Peyer's patch (tissue), 4 donors: ENCODE measurements around the gene EMB. TPM values are rescaled to one million over a fixed set of nuclear protein-coding genes. Genes with fewer than 3 reads are reported as not detected.
A peak's percentile ranks its signal among the peaks of the same experiment; 100 is the strongest.
"Not testable (repeated sequence)": the region's sequence is repeated elsewhere in the genome, so short reads cannot be mapped to it uniquely, and the experiment has no call there.

Experiments used
- DNase-seq, 3 donors: peaks; one replicate each; pipeline ENCODE4 v3.0.0-alpha.2; 2017 to 2019
- H3K27ac ChIP-seq, 4 donors: fragments of 200-600 bp; sonication (generic); one replicate each; pipeline ENCODE4 v1.5.1; 2016 to 2019
- H3K27me3 ChIP-seq, 2 donors: fragments of 200-600 bp; sonication (generic); one replicate each; pipeline ENCODE4 v1.5.1; 2019
- H3K36me3 ChIP-seq, 3 donors: fragments of 200-600 bp; sonication (generic); one replicate each; pipeline ENCODE4 v1.5.1; 2016 to 2019
- H3K4me1 ChIP-seq, 4 donors: fragments of 200-600 bp; sonication (generic); one replicate each; pipeline ENCODE4 v1.5.1; 2016 to 2019
- H3K4me3 ChIP-seq, 4 donors: fragments of 200-600 bp; sonication (generic); 1 replicate in 3 of 4; 2 replicates in 1 of 4; pipeline ENCODE4 v1.5.1; 2016 to 2019; ENCODE audit warnings: mild to moderate bottlenecking in 1 of 4
- H3K9me3 ChIP-seq, 4 donors: fragments of 200-600 bp; sonication (generic); one replicate each; pipeline ENCODE4 v1.5.1; 2016 to 2019; ENCODE audit warnings: mild to moderate bottlenecking in 1 of 4
- CTCF ChIP-seq, 6 experiments: fragments of 450-650 bp in 4 of 6; fragments of 200-600 bp in 2 of 6; sonication (generic) in 1 of 6; IDR thresholded peaks; one replicate each; pipeline ENCODE4 v1.5.1; 2017 to 2019; ENCODE audit warnings: antibody characterized with exemption in 6 of 6, mild to moderate bottlenecking in 3 of 6, moderate library complexity in 1 of 6
- POLR2A ChIP-seq, 2 donors: fragments of 450-650 bp; IDR thresholded peaks; one replicate each; pipeline ENCODE4 v1.5.1; 2017; ENCODE audit warnings: antibody characterized with exemption in 2 of 2, mild to moderate bottlenecking in 2 of 2, moderate library complexity in 2 of 2
- total RNA-seq, 4 donors: library from RNA; depleted of rRNA; stranded (reverse); fragments of >200 nt; gene quantifications; one replicate each; pipeline ENCODE4 v1.1.0, GENCODE V29; 2016

The EMB gene
- total RNA-seq, 4 donors from 2014 or later, result 34.7 to 87.0 (median 43.2) TPM

GRCh38 chr5:50439221-50439620, 1.9 kb downstream of the EMB start:
- Histone ChIP-seq H3K36me3 (no peaks in the 10 kb centered on the region), H3K27me3 (no peaks in the 10 kb centered on the region), H3K4me3 (peak overlapping the region in 1 of 4 donors; percentile 64), H3K9me3 (no peaks in the 10 kb centered on the region), H3K27ac (no peak overlapping the region), H3K4me1 (no peaks in the 10 kb centered on the region)
- TF ChIP-seq CTCF (IDR thresholded peaks at IDR 0.05), result no peak
- TF ChIP-seq POLR2A (IDR thresholded peaks at IDR 0.05), result no peak
- DNase-seq, result no peak

GRCh38 chr5:50438060-50438459, 3.0 kb downstream of the EMB start:
- not testable (repeated sequence) for DNase-seq, H3K4me3 ChIP-seq, H3K27ac ChIP-seq, H3K4me1 ChIP-seq, H3K27me3 ChIP-seq, H3K9me3 ChIP-seq, H3K36me3 ChIP-seq

- H3K27me3 ChIP-seq, result no peaks in the 10 kb centered on the region
- TF ChIP-seq POLR2A (IDR thresholded peaks at IDR 0.05) (no peak), CTCF (IDR thresholded peaks at IDR 0.05) (no peak)
Observed at GRCh38 chr5:50435168-50435567, 5.9 kb downstream of the EMB start.

GRCh38 chr5:50431133-50431904, 9.8 kb downstream of the EMB start:
- not testable (repeated sequence) for H3K4me3 ChIP-seq, H3K9me3 ChIP-seq, H3K27me3 ChIP-seq, H3K27ac ChIP-seq, DNase-seq, H3K36me3 ChIP-seq
- H3K4me1 ChIP-seq, result peaks cover 0 to 16% (median 0%) of the 10 kb centered on the region in 4 donors

More at GRCh38 chr5:50435168-50435567, 5.9 kb downstream of the EMB start:
- no peak for DNase-seq
- Histone ChIP-seq H3K9me3 (no peaks in the 10 kb centered on the region), H3K4me3 (no peak overlapping the region), H3K36me3 (no peaks in the 10 kb centered on the region), H3K27ac (no peak overlapping the region), H3K4me1 (peaks cover 0 to 8% (median 0%) of the 10 kb centered on the region in 4 donors)

- H3K36me3 ChIP-seq, DNase-seq, H3K27me3 ChIP-seq, H3K4me3 ChIP-seq, H3K4me1 ChIP-seq, H3K27ac ChIP-seq, H3K9me3 ChIP-seq: not testable (repeated sequence)
Observed at GRCh38 chr5:50423100-50423799, 17.8 kb downstream of the EMB start.

GRCh38 chr5:50421184-50421950, 19.7 kb downstream of the EMB start:
- not testable (repeated sequence) for H3K36me3 ChIP-seq, H3K4me1 ChIP-seq, H3K9me3 ChIP-seq, H3K27me3 ChIP-seq, DNase-seq, H3K4me3 ChIP-seq, H3K27ac ChIP-seq

- Histone ChIP-seq H3K27ac (no peak overlapping the region), H3K36me3 (no peaks in the 10 kb centered on the region)
- DNase-seq, result no peak
Observed at GRCh38 chr5:50420343-50420935, 20.6 kb downstream of the EMB start.

GRCh38 chr5:50419656-50420055, 21.4 kb downstream of the EMB start:
- not testable (repeated sequence) for H3K4me1 ChIP-seq, H3K4me3 ChIP-seq, H3K9me3 ChIP-seq, DNase-seq, H3K27me3 ChIP-seq, H3K27ac ChIP-seq, H3K36me3 ChIP-seq

More at GRCh38 chr5:50420343-50420935, 20.6 kb downstream of the EMB start:
- H3K4me1 ChIP-seq, result no peaks in the 10 kb centered on the region
- H3K9me3 ChIP-seq, result no peaks in the 10 kb centered on the region
- TF ChIP-seq POLR2A (IDR thresholded peaks at IDR 0.05), result no peak
- TF ChIP-seq CTCF (IDR thresholded peaks at IDR 0.05), result no peak
- H3K27me3 ChIP-seq, result no peaks in the 10 kb centered on the region
- no peak overlapping the region for H3K4me3 ChIP-seq

- H3K4me1 ChIP-seq, H3K4me3 ChIP-seq, H3K27me3 ChIP-seq, H3K9me3 ChIP-seq, H3K36me3 ChIP-seq: not testable (repeated sequence)
- DNase-seq, result peak in 1 of 3 donors; percentile 24
- H3K27ac ChIP-seq, result peak overlapping the region in 1 of 4 donors; percentile 50
Observed at GRCh38 chr5:50416637-50417036, 24.5 kb downstream of the EMB start.
